ENCODE data around the gene NPHP3.
A peak's percentile ranks its signal among the peaks of the same experiment; 100 is the strongest.

Gene NPHP3

DNA sequence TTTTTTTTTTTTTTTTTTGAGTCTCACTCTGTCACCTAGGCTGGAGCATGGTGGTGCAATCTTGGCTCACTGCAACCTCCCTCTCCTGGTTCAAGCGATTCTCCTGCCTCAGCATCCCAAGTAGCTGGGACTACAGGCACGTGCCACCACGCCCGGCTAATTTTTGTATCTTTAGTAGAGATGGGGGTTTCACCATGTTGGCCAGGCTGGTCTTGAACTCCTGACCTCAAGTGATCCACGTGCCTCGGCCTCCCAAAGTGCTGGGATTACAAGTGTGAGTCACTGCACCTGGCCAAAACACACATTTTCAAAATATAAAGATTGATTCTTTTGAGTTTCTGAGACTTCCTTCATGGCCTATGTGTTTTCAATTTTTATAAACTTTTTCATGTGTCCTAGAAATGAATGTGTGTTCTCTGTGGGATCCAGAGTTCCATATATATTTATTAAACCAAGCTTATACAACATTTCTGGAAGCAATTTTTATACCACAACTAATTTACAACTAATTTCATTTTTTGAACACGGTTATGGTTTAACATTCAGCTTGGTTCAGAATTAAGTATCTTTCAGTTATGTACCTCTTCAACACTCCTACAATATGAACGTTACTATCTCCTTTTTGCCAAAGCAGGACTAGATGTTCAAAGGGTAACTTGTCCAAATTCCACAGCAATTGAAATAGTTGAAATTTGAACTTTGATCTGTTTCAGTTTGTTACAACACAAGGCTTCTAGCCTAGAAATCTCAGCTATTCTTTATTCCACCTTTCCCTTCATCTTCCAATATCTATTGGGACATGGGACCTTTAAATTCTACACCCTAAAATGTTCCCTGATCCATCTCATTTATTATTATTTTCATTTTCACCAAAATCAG, 64.1 kb downstream of the NPHP3 start:
- peak overlapping the region; percentile 98 for H3K4me3 ChIP-seq (ENCODE audit: severe bottlenecking)
- no peaks in the 10 kb centered on the region for H3K9me3 ChIP-seq (ENCODE audit: severe bottlenecking)
- peaks cover 15% of the 10 kb centered on the region for H3K4me1 ChIP-seq (ENCODE audit: insufficient read depth, poor library complexity, severe bottlenecking)
- DNase-seq (ENCODE audit: low spot score), result no peak
- peak overlapping the region; percentile 71 for H3K27ac ChIP-seq (ENCODE audit: poor library complexity, severe bottlenecking)
- peaks cover 9% of the 10 kb centered on the region; the same call in 1 of the 2 replicates for H3K36me3 ChIP-seq (ENCODE audit: low read depth)
- H3K27me3 ChIP-seq (ENCODE audit: insufficient read depth, poor library complexity, severe bottlenecking), result no peaks in the 10 kb centered on the region
- no peak for TF ChIP-seq CTCF (IDR thresholded peaks at IDR 0.05; ENCODE audit: poor library complexity, severe bottlenecking)
- no peak for ATAC-seq (ENCODE audit: low read depth)

GRCh38 chr3:132655471-132655870, 66.7 kb downstream of the NPHP3 start:
- H3K4me1 ChIP-seq (ENCODE audit: insufficient read depth, poor library complexity, severe bottlenecking), result peaks cover 8% of the 10 kb centered on the region
- ATAC-seq (ENCODE audit: low read depth) (no peak), DNase-seq (ENCODE audit: low spot score) (no peak)
- TF ChIP-seq CTCF (IDR thresholded peaks at IDR 0.05; ENCODE audit: poor library complexity, severe bottlenecking), result no peak
- H3K27ac ChIP-seq (ENCODE audit: poor library complexity, severe bottlenecking), result no peak overlapping the region
- no peak overlapping the region for H3K4me3 ChIP-seq (ENCODE audit: severe bottlenecking)
- H3K36me3 ChIP-seq (ENCODE audit: low read depth), result no peaks in the 10 kb centered on the region
- no peaks in the 10 kb centered on the region for H3K27me3 ChIP-seq (ENCODE audit: insufficient read depth, poor library complexity, severe bottlenecking)
- no peaks in the 10 kb centered on the region for H3K9me3 ChIP-seq (ENCODE audit: severe bottlenecking)

- Histone ChIP-seq H3K27ac (ENCODE audit: poor library complexity, severe bottlenecking) (no peak overlapping the region), H3K27me3 (ENCODE audit: insufficient read depth, poor library complexity, severe bottlenecking) (no peaks in the 10 kb centered on the region), H3K4me1 (ENCODE audit: insufficient read depth, poor library complexity, severe bottlenecking) (peaks cover 8% of the 10 kb centered on the region), H3K9me3 (ENCODE audit: severe bottlenecking) (no peaks in the 10 kb centered on the region), H3K36me3 (ENCODE audit: low read depth) (no peaks in the 10 kb centered on the region), H3K4me3 (ENCODE audit: severe bottlenecking) (no peak overlapping the region)
- TF ChIP-seq CTCF (IDR thresholded peaks at IDR 0.05; ENCODE audit: poor library complexity, severe bottlenecking), result no peak
- no peak for ATAC-seq (ENCODE audit: low read depth)
- DNase-seq (ENCODE audit: low spot score), result no peak
Observed at GRCh38 chr3:132654721-132655120, 67.5 kb downstream of the NPHP3 start.

DNA sequence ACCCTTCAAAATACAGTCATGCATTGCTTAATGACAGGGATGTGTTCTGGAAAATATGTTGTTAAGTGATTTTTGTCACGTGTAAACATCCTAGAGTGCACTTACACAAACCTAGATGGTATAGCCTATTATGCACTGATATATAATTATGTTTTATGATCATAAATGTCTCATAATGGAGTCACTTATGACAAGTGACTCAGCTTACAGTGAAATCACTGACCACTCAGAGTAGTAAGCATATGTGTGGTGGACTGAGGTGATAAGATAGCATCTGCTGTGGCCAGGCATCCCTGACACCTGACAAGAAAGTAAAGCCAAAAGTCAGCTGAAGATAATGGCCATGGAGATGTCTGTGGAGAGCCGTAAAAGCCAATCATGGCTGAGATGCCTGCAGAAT, 68.0 kb downstream of the NPHP3 start:
- no peak for TF ChIP-seq CTCF (IDR thresholded peaks at IDR 0.05; ENCODE audit: poor library complexity, severe bottlenecking)
- Histone ChIP-seq H3K27me3 (ENCODE audit: insufficient read depth, poor library complexity, severe bottlenecking) (no peaks in the 10 kb centered on the region), H3K36me3 (ENCODE audit: low read depth) (no peaks in the 10 kb centered on the region), H3K4me1 (ENCODE audit: insufficient read depth, poor library complexity, severe bottlenecking) (peaks cover 8% of the 10 kb centered on the region), H3K9me3 (ENCODE audit: severe bottlenecking) (no peaks in the 10 kb centered on the region), H3K4me3 (ENCODE audit: severe bottlenecking) (no peak overlapping the region), H3K27ac (ENCODE audit: poor library complexity, severe bottlenecking) (no peak overlapping the region)
- DNase-seq (ENCODE audit: low spot score), result no peak
- ATAC-seq (ENCODE audit: low read depth), result no peak

Measured in RWPE2 (cell line).